Aorta (tissue), 5 donors: Measurements from ENCODE around the gene ARMC10. TPM values are rescaled to one million over a fixed set of nuclear protein-coding genes. Genes with fewer than 3 reads are reported as not detected.
A peak's percentile ranks its signal among the peaks of the same experiment; 100 is the strongest.
"Not testable (repeated sequence)": the region's sequence is repeated elsewhere in the genome, so short reads cannot be mapped to it uniquely, and the experiment has no call there.

Experiments used
- ATAC-seq: fragments of 200-7000 bp; cut with Tn5 transposase; one replicate; pipeline ENCODE4 v1.9.1; 2022; ENCODE audit warnings: moderate library complexity; ENCODE audit not compliant: low FRiP score
- DNase-seq, 2 donors: peaks; one replicate each; pipeline ENCODE4 v3.0.0-alpha.2; 2020
- H3K27ac ChIP-seq, 2 donors: one replicate each; pipeline ENCODE4 v1.5.1; 2013; ENCODE audit warnings: low read length in 2 of 2, mild to moderate bottlenecking in 2 of 2, moderate library complexity in 2 of 2, control low read depth in 1 of 2, inconsistent platforms in 1 of 2, low read depth in 1 of 2
- H3K27me3 ChIP-seq, 2 donors: one replicate each; pipeline ENCODE4 v1.6.1; 2013; ENCODE audit warnings: control low read depth in 1 of 2, low read length in 1 of 2, mild to moderate bottlenecking in 1 of 2, moderate library complexity in 1 of 2; ENCODE audit not compliant: insufficient read depth in 2 of 2, control insufficient read depth in 1 of 2
- H3K36me3 ChIP-seq, 2 donors: one replicate each; pipeline ENCODE4 v1.6.1; 2013; ENCODE audit warnings: control low read depth in 1 of 2, low read length in 1 of 2, mild to moderate bottlenecking in 1 of 2; ENCODE audit not compliant: insufficient read depth in 2 of 2, control insufficient read depth in 1 of 2
- H3K4me1 ChIP-seq, 2 donors: one replicate each; pipeline ENCODE4 v1.6.1; 2013; ENCODE audit warnings: low read length in 2 of 2, control low read depth in 1 of 2, mild to moderate bottlenecking in 1 of 2, moderate library complexity in 1 of 2; ENCODE audit not compliant: insufficient read depth in 2 of 2, control insufficient read depth in 1 of 2
- H3K4me3 ChIP-seq, 2 donors: one replicate each; pipeline ENCODE4 v1.5.1; 2013; ENCODE audit warnings: low read length in 2 of 2, control low read depth in 1 of 2, mild to moderate bottlenecking in 1 of 2
- H3K9me3 ChIP-seq: one replicate; pipeline ENCODE4 v1.6.1; 2013; ENCODE audit warnings: mild to moderate bottlenecking, low read length; ENCODE audit not compliant: control insufficient read depth
- WGBS, 2 donors: extraction: QIAGEN DNeasy Blood & Tissue Kit; methylation state at CpG; one replicate each; pipeline ENCODE4 v1.1.7; 2013; 5-methylcytosine and 5-hydroxymethylcytosine counted together
- intact Hi-C, 2 donors: fragments of 100-400 bp; cut with DNase I; formaldehyde crosslinking; loops; one replicate each; pipeline versions ENCODE4 v1.14.2 to v1.15.0; 2022
- polyA plus RNA-seq, 2 donors: library from polyadenylated mRNA; stranded (reverse); fragments of 200-250 nt; gene quantifications; one replicate each; pipeline ENCODE4 v1.2.3, GENCODE V29; 2013
- total RNA-seq, 2 donors: library from RNA; stranded (reverse); fragmentation: NEBNext Ultra II Directional; extraction: Animal tissue kit (Norgen Biotek cat#: 25700); gene quantifications; one replicate each; pipeline ENCODE4 v1.2.1, GENCODE V29; 2021
- donor health status: healthy with polysubstance abuse.
- donor health status: Bipolar disorder and iron deficiency.
- donor health status: DM: no; HTN: no; CAD: no.
- donor health status: DM: no; HTN: no; CAD: no.
- donor health status: DM: yes; HTN: yes; CAD: no.

Gene ARMC10
- total and polyA plus RNA-seq, 4 donors = 29.6 to 40.0 (median 33.7) TPM

GRCh38 chr7:103071000-103071399, 3.9 kb upstream of the ARMC10 start:
- H3K36me3 ChIP-seq = no peaks in the 10 kb centered on the region
- ATAC-seq (no peak), DNase-seq (no peak)
- 85 to 90% methylated on average over 2 of the region's 2 CpGs for WGBS, 2 donors
- no peaks in the 10 kb centered on the region for H3K4me1 ChIP-seq
- H3K27me3 ChIP-seq = no peaks in the 10 kb centered on the region
- H3K4me3 ChIP-seq = no peak overlapping the region
- no peak overlapping the region for H3K27ac ChIP-seq
- intact Hi-C loops = no loop called here
- H3K9me3 ChIP-seq = no peaks in the 10 kb centered on the region

GRCh38 chr7:103073989-103074518, 886 bp upstream of the ARMC10 start:
- ATAC-seq (no peak), DNase-seq (no peak)
- H3K36me3 ChIP-seq = no peaks in the 10 kb centered on the region
- peak overlapping the region; percentile 18 to 78 for H3K27ac ChIP-seq
- H3K9me3 ChIP-seq = no peaks in the 10 kb centered on the region
- H3K4me1 ChIP-seq = no peaks in the 10 kb centered on the region
- peak overlapping the region; percentile 24 to 60 for H3K4me3 ChIP-seq
- 0 to 2% methylated on average over 6 of the region's 6 CpGs for WGBS, 2 donors
- H3K27me3 ChIP-seq = no peaks in the 10 kb centered on the region
- intact Hi-C loops = loop anchor here in 1 of 2 donors (2.0 kb wide), 1 partner anchor 75 kb away; the partner anchor contains the start of gene NAPEPLD

GRCh38 chr7:103075337-103075918, 488 bp downstream of the ARMC10 start:
- no peaks in the 10 kb centered on the region for H3K36me3 ChIP-seq
- intact Hi-C loops = loop anchor here (2.0 to 5.0 kb wide), 2 partner anchors 72 to 73 kb away; partner anchors contain the start of gene NAPEPLD (in 2 of the 2)
- ATAC-seq = peak; percentile 27

GRCh38 chr7:103076764-103077163, 1.8 kb downstream of the ARMC10 start:
- Histone ChIP-seq H3K9me3 (no peaks in the 10 kb centered on the region), H3K27ac (no peak overlapping the region), H3K4me1 (no peaks in the 10 kb centered on the region), H3K36me3 (no peaks in the 10 kb centered on the region), H3K4me3 (no peak overlapping the region), H3K27me3 (no peaks in the 10 kb centered on the region)
- DNase-seq = no peak
- 95% methylated on average over 7 of the region's 7 CpGs for WGBS, 2 donors
- no peak for ATAC-seq
- intact Hi-C loops = loop anchor here in 1 of 2 donors (5.0 kb wide), 1 partner anchor 71 kb away; the partner anchor contains the start of gene NAPEPLD

More at GRCh38 chr7:103075337-103075918, 488 bp downstream of the ARMC10 start:
- Histone ChIP-seq H3K27me3 (no peaks in the 10 kb centered on the region), H3K27ac (peak overlapping the region; percentile 61 to 73), H3K4me3 (peak overlapping the region; percentile 57 to 60), H3K4me1 (no peaks in the 10 kb centered on the region), H3K9me3 (no peaks in the 10 kb centered on the region)
- DNase-seq = peak; percentile 76 to 88
- WGBS, 2 donors = 0% methylated on average over 36 of the region's 36 CpGs

GRCh38 chr7:103077318-103077717, 2.4 kb downstream of the ARMC10 start:
- no peak overlapping the region for H3K4me3 ChIP-seq
- no peak overlapping the region for H3K27ac ChIP-seq
- H3K36me3 ChIP-seq = no peaks in the 10 kb centered on the region
- DNase-seq (no peak), ATAC-seq (no peak)
- WGBS, 2 donors = 94 to 97% methylated on average over 3 of the region's 3 CpGs
- no peaks in the 10 kb centered on the region for H3K27me3 ChIP-seq
- H3K4me1 ChIP-seq = no peaks in the 10 kb centered on the region
- no peaks in the 10 kb centered on the region for H3K9me3 ChIP-seq
- intact Hi-C loops = loop anchor here in 1 of 2 donors (5.0 kb wide), 1 partner anchor 70 kb away; the partner anchor contains the start of gene NAPEPLD

- not testable (repeated sequence) for H3K9me3 ChIP-seq, ATAC-seq, DNase-seq, H3K4me1 ChIP-seq, H3K27me3 ChIP-seq, H3K27ac ChIP-seq, H3K4me3 ChIP-seq, H3K36me3 ChIP-seq
- intact Hi-C loops = loop anchor here in 1 of 2 donors (5.0 kb wide), 1 partner anchor 69 kb away; the partner anchor contains the start of gene NAPEPLD
- 86 to 94% methylated on average over 6 of the region's 6 CpGs for WGBS, 2 donors
Measured at GRCh38 chr7:103078226-103078625, 3.3 kb downstream of the ARMC10 start.

GRCh38 chr7:103079836-103080235, 4.9 kb downstream of the ARMC10 start:
- DNase-seq = no peak
- Histone ChIP-seq H3K4me1 (no peaks in the 10 kb centered on the region), H3K9me3 (no peaks in the 10 kb centered on the region), H3K4me3 (no peak overlapping the region), H3K36me3 (no peaks in the 10 kb centered on the region), H3K27ac (no peak overlapping the region), H3K27me3 (no peaks in the 10 kb centered on the region)
- intact Hi-C loops = loop anchor here in 1 of 2 donors (5.0 kb wide), 1 partner anchor 67 kb away; the partner anchor contains the start of gene NAPEPLD
- no peak for ATAC-seq
- 84 to 88% methylated on average over 3 of the region's 3 CpGs for WGBS, 2 donors

GRCh38 chr7:103080923-103081322, 6.0 kb downstream of the ARMC10 start:
- intact Hi-C loops = no loop called here
- Histone ChIP-seq H3K4me1 (no peaks in the 10 kb centered on the region), H3K27ac (no peak overlapping the region), H3K36me3 (no peaks in the 10 kb centered on the region), H3K9me3 (no peaks in the 10 kb centered on the region), H3K27me3 (no peaks in the 10 kb centered on the region), H3K4me3 (no peak overlapping the region)
- DNase-seq (no peak), ATAC-seq (no peak)
- WGBS, 2 donors = 96 to 99% methylated on average over 2 of the region's 2 CpGs

GRCh38 chr7:103082497-103082896, 7.6 kb downstream of the ARMC10 start:
- DNase-seq (no peak), ATAC-seq (no peak)
- Histone ChIP-seq H3K4me1 (no peaks in the 10 kb centered on the region), H3K4me3 (no peak overlapping the region), H3K27ac (no peak overlapping the region), H3K36me3 (no peaks in the 10 kb centered on the region), H3K27me3 (no peaks in the 10 kb centered on the region), H3K9me3 (no peaks in the 10 kb centered on the region)
- 97% methylated on average over 1 of the region's 1 CpG for WGBS, 2 donors
- intact Hi-C loops = no loop called here
